K562 (cell line): ENCODE measurements around the gene MMGT1.

Experiments
- ATF3 ChIP-seq, 2 experiments: fragments of 450-650 bp in 1 of 2; sonication (generic) in 1 of 2; formaldehyde crosslinking in 1 of 2; IDR thresholded peaks in 1 of 2; conservative IDR thresholded peaks in 1 of 2; 2 replicates each; pipeline versions ENCODE4 v1.6.1 to v1.8.1; 2016 to 2023; ENCODE audit warnings: mild to moderate bottlenecking in 2 of 2, moderate library complexity in 2 of 2, inconsistent platforms in 1 of 2, missing genetic modification reagents in 1 of 2
- CEBPB ChIP-seq: fragments of 450-650 bp; IDR thresholded peaks from 2 replicates; pipeline ENCODE4 v1.6.1; 2016; ENCODE audit warnings: missing genetic modification characterization, missing compliant biosample characterization
- POLR2A ChIP-seq: fragments of 450-650 bp; conservative IDR thresholded peaks from 2 replicates; pipeline ENCODE4 v1.6.1; 2016
- POLR2AphosphoS5 ChIP-seq: IDR thresholded peaks from 2 replicates; pipeline ENCODE4 v1.6.1; 2011; ENCODE audit warnings: mild to moderate bottlenecking, low read depth, low read length, moderate library complexity; ENCODE audit not compliant: control insufficient read depth, insufficient read depth
- RBBP5 ChIP-seq: fragments of 200-600 bp; sonication (generic); IDR thresholded peaks from 2 replicates; pipeline ENCODE4 v1.6.1; 2012; ENCODE audit warnings: borderline replicate concordance, mild to moderate bottlenecking, low read length, control low read depth, inconsistent platforms; ENCODE audit not compliant: insufficient read depth, poor library complexity, severe bottlenecking
- SMARCA4 ChIP-seq: fragments of 450-650 bp; IDR thresholded peaks from 2 replicates; pipeline ENCODE4 v1.6.1; 2016
- TAF1 ChIP-seq: IDR thresholded peaks from 2 replicates; pipeline ENCODE4 v1.6.1; 2011; ENCODE audit warnings: mild to moderate bottlenecking, low read length, moderate library complexity; ENCODE audit not compliant: insufficient read depth, control insufficient read depth, severe bottlenecking; ENCODE audit errors: extremely low read depth
- ZC3H11A ChIP-seq: IDR thresholded peaks from 2 replicates; pipeline ENCODE4 v1.6.1; 2012; ENCODE audit warnings: low read depth, low read length, improper control_type of control experiment
- ZNF785 ChIP-seq: fragments of 250-450 bp; sonication (Bioruptor Pico); IDR thresholded peaks from 2 replicates; pipeline ENCODE4 v1.4.0; 2020; ENCODE audit warnings: mild to moderate bottlenecking
- TF ChIP-seq, protein P1 (sequence below), 2 experiments: fragments of 450-650 bp in 1 of 2; sonication (generic) in 1 of 2; formaldehyde crosslinking in 1 of 2; IDR thresholded peaks; 2 replicates each; pipeline versions ENCODE4 v1.7.1 to v1.9.0; 2016 to 2022; ENCODE audit warnings: inconsistent platforms in 1 of 2, mild to moderate bottlenecking in 1 of 2, missing genetic modification reagents in 1 of 2
- TF ChIP-seq, protein P2 (sequence below), 3 experiments: IDR thresholded peaks in 2 of 3; conservative IDR thresholded peaks in 1 of 3; 2 replicates each; pipeline ENCODE4 v1.5.1; 2011 to 2012; ENCODE audit warnings: low read length in 3 of 3, mild to moderate bottlenecking in 3 of 3, control low read depth in 2 of 3, improper control_type of control experiment in 1 of 3, inconsistent platforms in 1 of 3, low read depth in 1 of 3, mixed read lengths in 1 of 3, moderate library complexity in 1 of 3; ENCODE audit not compliant: insufficient read depth in 2 of 3
- TF ChIP-seq, protein P3 (sequence below): sonication (generic); formaldehyde crosslinking; IDR thresholded peaks from 2 replicates; pipeline ENCODE4 v1.9.0; 2022; ENCODE audit warnings: mild to moderate bottlenecking, missing genetic modification reagents

DNA sequence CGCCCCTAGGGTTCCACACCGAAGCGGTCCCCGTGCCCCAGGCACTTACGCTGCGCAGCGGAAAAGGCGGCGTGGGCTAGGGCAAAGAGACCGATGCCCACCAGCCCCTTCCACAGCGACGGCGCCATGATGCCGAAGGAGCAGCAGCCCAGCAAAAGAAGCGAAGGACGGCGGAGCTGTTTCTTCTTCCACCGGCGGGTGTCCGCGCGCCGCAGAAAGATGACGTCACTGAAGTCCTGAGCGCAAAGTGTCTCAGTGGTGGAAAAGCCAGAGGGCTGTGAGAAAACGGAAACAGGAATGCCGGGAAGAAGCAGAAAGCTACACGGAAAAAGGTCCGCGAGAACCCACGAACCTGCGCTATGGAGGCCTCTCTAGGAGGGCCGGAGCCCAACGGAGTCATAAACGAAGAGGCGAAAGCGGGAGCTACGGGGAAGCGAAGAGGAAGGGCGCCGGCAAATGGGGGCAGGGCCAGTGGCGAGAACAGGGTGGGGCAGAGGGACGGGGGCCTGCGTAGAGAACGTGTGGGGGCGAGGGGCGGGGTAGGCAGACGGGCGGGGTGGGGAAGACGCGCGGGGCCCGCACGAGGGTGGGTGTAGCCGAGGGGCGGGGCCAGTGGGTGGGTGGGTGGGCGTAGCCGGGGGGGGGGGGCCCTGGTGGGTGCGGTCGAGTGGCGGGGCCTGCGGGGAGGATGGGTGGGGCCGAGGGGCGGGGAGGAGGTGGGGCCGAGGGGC is at the start of gene MMGT1:
- TF ChIP-seq RBBP5 (peak; percentile 94), SMARCA4 (no peak), POLR2AphosphoS5 (peak; percentile 78), TAF1 (peak; percentile 43), POLR2A (peak; percentile 87), CEBPB (tag) (no peak), ATF3 (IDR thresholded peaks at IDR 0.05) (peak; percentile 100), ATF3 (CRISPR knock-in tag; conservative IDR thresholded peaks at IDR 0.05) (peak; percentile 78), ZC3H11A (no peak), ZNF785 (no peak)
- TF ChIP-seq, protein P1, sequence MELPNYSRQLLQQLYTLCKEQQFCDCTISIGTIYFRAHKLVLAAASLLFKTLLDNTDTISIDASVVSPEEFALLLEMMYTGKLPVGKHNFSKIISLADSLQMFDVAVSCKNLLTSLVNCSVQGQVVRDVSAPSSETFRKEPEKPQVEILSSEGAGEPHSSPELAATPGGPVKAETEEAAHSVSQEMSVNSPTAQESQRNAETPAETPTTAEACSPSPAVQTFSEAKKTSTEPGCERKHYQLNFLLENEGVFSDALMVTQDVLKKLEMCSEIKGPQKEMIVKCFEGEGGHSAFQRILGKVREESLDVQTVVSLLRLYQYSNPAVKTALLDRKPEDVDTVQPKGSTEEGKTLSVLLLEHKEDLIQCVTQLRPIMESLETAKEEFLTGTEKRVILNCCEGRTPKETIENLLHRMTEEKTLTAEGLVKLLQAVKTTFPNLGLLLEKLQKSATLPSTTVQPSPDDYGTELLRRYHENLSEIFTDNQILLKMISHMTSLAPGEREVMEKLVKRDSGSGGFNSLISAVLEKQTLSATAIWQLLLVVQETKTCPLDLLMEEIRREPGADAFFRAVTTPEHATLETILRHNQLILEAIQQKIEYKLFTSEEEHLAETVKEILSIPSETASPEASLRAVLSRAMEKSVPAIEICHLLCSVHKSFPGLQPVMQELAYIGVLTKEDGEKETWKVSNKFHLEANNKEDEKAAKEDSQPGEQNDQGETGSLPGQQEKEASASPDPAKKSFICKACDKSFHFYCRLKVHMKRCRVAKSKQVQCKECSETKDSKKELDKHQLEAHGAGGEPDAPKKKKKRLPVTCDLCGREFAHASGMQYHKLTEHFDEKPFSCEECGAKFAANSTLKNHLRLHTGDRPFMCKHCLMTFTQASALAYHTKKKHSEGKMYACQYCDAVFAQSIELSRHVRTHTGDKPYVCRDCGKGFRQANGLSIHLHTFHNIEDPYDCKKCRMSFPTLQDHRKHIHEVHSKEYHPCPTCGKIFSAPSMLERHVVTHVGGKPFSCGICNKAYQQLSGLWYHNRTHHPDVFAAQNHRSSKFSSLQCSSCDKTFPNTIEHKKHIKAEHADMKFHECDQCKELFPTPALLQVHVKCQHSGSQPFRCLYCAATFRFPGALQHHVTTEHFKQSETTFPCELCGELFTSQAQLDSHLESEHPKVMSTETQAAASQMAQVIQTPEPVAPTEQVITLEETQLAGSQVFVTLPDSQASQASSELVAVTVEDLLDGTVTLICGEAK (IDR thresholded peaks at IDR 0.05), result peak; percentile 70
- TF ChIP-seq, protein P1 (CRISPR knock-in tag; IDR thresholded peaks at IDR 0.05), result no peak
- TF ChIP-seq, protein P2, sequence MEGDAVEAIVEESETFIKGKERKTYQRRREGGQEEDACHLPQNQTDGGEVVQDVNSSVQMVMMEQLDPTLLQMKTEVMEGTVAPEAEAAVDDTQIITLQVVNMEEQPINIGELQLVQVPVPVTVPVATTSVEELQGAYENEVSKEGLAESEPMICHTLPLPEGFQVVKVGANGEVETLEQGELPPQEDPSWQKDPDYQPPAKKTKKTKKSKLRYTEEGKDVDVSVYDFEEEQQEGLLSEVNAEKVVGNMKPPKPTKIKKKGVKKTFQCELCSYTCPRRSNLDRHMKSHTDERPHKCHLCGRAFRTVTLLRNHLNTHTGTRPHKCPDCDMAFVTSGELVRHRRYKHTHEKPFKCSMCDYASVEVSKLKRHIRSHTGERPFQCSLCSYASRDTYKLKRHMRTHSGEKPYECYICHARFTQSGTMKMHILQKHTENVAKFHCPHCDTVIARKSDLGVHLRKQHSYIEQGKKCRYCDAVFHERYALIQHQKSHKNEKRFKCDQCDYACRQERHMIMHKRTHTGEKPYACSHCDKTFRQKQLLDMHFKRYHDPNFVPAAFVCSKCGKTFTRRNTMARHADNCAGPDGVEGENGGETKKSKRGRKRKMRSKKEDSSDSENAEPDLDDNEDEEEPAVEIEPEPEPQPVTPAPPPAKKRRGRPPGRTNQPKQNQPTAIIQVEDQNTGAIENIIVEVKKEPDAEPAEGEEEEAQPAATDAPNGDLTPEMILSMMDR (IDR thresholded peaks at IDR 0.05 in 2 of 3, conservative IDR thresholded peaks at IDR 0.05 in 1 of 3; ENCODE audit: insufficient read depth in 2 of 3, low read depth in 1 of 3, low read length in 3 of 3), result peak in 1 of 3 experiments; percentile 9; a peak in 1 of 6 replicates
- TF ChIP-seq, protein P3, sequence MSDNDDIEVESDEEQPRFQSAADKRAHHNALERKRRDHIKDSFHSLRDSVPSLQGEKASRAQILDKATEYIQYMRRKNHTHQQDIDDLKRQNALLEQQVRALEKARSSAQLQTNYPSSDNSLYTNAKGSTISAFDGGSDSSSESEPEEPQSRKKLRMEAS (CRISPR knock-in tag), result peak; percentile 50; the same call in 1 of the 2 replicates
